ENCODE measurements around the gene TSHR.

The TSHR gene

GRCh38 chr14:81147140-81147897 lies 191.9 kb downstream of the TSHR start:
- no peak for DNase-seq

- no peak for DNase-seq
Observed at GRCh38 chr14:81148635-81149034, 193.2 kb downstream of the TSHR start.

GRCh38 chr14:81153187-81153586 lies 197.8 kb downstream of the TSHR start:
- DNase-seq: no peak

- no peak for DNase-seq
Observed at GRCh38 chr14:81157431-81157830, 202.0 kb downstream of the TSHR start.

- no peak for DNase-seq
Observed at GRCh38 chr14:81161088-81161487, 205.7 kb downstream of the TSHR start.

GRCh38 chr14:81161749-81162148 lies 206.3 kb downstream of the TSHR start:
- DNase-seq: no peak

GRCh38 chr14:81162941-81163340 lies 207.5 kb downstream of the TSHR start:
- DNase-seq: no peak

GRCh38 chr14:81164167-81164774 lies 208.8 kb downstream of the TSHR start:
- DNase-seq: peak; percentile 49

- DNase-seq: no peak
Observed at GRCh38 chr14:81165188-81165587, 209.8 kb downstream of the TSHR start.

GRCh38 chr14:81166121-81166520 lies 210.7 kb downstream of the TSHR start:
- DNase-seq: no peak

- no peak for DNase-seq
Observed at GRCh38 chr14:81169267-81169666, 213.8 kb downstream of the TSHR start.

GRCh38 chr14:81169711-81170103 lies 214.3 kb downstream of the TSHR start:
- no peak for DNase-seq

- peak; percentile 89 for DNase-seq
Observed at GRCh38 chr14:81170104-81170828, 214.8 kb downstream of the TSHR start.

GRCh38 chr14:81170829-81171195 lies 215.4 kb downstream of the TSHR start:
- DNase-seq: no peak

GRCh38 chr14:81172353-81172752 lies 216.9 kb downstream of the TSHR start:
- DNase-seq: no peak

- no peak for DNase-seq
Observed at GRCh38 chr14:81172881-81173280, 217.5 kb downstream of the TSHR start.

GRCh38 chr14:81176241-81176640 lies 220.8 kb downstream of the TSHR start:
- no peak for DNase-seq

- no peak for DNase-seq
Observed at GRCh38 chr14:81177225-81177624, 221.8 kb downstream of the TSHR start.

- no peak for DNase-seq
Observed at GRCh38 chr14:81178063-81178462, 222.6 kb downstream of the TSHR start.

GRCh38 chr14:81179631-81180030 lies 224.2 kb downstream of the TSHR start:
- DNase-seq: no peak

- no peak for DNase-seq
Observed at GRCh38 chr14:81187832-81188522, 232.6 kb downstream of the TSHR start.

GRCh38 chr14:81192594-81192993 lies 237.2 kb downstream of the TSHR start:
- DNase-seq: no peak

- no peak for DNase-seq
Observed at GRCh38 chr14:81193924-81194633, 238.7 kb downstream of the TSHR start.

All from NCI-H2107 (cell line).